ENCODE results near the gene RBPJ. TPM values are rescaled to one million over a fixed set of nuclear protein-coding genes. Genes with fewer than 3 reads are reported as not detected.
A peak's percentile ranks its signal among the peaks of the same experiment; 100 is the strongest.

Gene RBPJ
- total RNA-seq, 4 donors from 2014 or later, result 67.1 to 80.2 (median 76.5) TPM

DNA sequence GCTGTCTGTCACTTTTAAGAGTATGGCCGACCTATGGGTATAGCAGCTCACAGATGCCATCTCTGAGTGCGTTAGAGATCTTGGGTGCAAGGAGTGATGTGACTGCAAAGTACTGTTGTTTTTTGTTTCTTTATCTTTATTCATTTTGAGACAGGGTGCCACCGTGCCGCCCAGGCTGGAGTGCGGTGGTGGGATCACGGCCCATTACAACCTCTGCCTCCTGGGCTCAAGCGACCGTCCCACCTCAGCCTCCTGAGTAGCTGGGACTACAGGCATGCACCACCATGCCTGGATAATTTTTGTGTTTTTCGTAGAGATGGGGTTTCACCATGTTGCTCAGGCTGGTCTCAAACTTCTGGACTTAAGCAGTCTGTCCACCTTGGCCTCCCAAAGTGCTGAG lies 98.0 kb downstream of the RBPJ start:
- Histone ChIP-seq H3K36me3 (peaks cover 0 to 44% (median 0%) of the 10 kb centered on the region in 3 donors), H3K9me3 (no peaks in the 10 kb centered on the region), H3K4me1 (peaks cover 0 to 8% (median under 1%) of the 10 kb centered on the region in 4 donors), H3K27ac (no peak overlapping the region), H3K27me3 (no peaks in the 10 kb centered on the region), H3K4me3 (no peak overlapping the region)
- 94 to 98% methylated on average over 9 of the region's 9 CpGs for WGBS, 2 donors
- TF ChIP-seq POLR2A (IDR thresholded peaks at IDR 0.05) (no peak), EP300 (IDR thresholded peaks at IDR 0.05) (no peak)
- TF ChIP-seq, protein P1, sequence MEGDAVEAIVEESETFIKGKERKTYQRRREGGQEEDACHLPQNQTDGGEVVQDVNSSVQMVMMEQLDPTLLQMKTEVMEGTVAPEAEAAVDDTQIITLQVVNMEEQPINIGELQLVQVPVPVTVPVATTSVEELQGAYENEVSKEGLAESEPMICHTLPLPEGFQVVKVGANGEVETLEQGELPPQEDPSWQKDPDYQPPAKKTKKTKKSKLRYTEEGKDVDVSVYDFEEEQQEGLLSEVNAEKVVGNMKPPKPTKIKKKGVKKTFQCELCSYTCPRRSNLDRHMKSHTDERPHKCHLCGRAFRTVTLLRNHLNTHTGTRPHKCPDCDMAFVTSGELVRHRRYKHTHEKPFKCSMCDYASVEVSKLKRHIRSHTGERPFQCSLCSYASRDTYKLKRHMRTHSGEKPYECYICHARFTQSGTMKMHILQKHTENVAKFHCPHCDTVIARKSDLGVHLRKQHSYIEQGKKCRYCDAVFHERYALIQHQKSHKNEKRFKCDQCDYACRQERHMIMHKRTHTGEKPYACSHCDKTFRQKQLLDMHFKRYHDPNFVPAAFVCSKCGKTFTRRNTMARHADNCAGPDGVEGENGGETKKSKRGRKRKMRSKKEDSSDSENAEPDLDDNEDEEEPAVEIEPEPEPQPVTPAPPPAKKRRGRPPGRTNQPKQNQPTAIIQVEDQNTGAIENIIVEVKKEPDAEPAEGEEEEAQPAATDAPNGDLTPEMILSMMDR (IDR thresholded peaks at IDR 0.05), result no peak
- no peak for DNase-seq (ENCODE audit: low spot score in 2 of 2)

DNA sequence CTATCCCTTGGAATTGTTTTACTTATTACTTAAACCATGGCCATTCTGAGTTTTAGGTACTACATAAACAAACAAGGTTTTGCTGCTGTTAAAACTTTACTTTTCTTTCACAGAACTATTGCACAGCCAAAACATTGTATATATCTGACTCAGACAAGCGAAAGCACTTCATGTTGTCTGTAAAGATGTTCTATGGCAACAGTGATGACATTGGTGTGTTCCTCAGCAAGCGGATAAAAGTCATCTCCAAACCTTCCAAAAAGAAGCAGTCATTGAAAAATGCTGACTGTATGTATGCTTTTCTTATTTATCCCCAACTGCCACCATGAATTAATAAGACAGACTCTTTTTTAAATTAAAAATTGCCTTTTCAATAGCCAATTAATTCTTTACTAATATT lies 99.6 kb downstream of the RBPJ start:
- no peak overlapping the region for H3K27ac ChIP-seq

DNA sequence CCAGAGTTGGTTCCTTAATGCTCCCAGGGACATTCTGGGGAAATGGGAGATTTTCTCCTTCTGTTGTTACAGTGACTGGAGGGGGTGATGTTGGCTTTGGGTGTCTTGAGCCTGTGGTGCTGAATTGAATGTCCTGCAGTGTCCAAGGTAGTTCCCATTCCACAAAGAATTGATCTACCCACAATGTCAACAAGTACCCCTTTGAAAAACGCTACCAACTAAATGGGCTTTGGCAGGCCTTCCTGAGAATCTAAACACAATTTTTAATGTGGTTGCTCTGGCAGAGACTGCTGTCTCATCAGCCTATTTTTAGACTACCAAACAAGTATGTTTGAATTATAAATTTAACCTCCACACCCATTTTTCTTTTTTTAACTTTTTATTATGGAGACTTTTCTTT lies 100.1 kb downstream of the RBPJ start:
- Histone ChIP-seq H3K27me3 (no peaks in the 10 kb centered on the region), H3K4me1 (peaks cover 0 to 3% (median 0%) of the 10 kb centered on the region in 4 donors), H3K27ac (no peak overlapping the region), H3K36me3 (peaks cover 0 to 48% (median 7%) of the 10 kb centered on the region in 3 donors), H3K4me3 (no peak overlapping the region), H3K9me3 (no peaks in the 10 kb centered on the region)
- 21 to 49% methylated on average over 1 of the region's 1 CpG for WGBS, 2 donors
- TF ChIP-seq POLR2A (IDR thresholded peaks at IDR 0.05) (no peak), EP300 (IDR thresholded peaks at IDR 0.05) (no peak)
- TF ChIP-seq, protein P1 (IDR thresholded peaks at IDR 0.05), result no peak
- DNase-seq (ENCODE audit: low spot score in 2 of 2), result no peak

More for the DNA sequence above, 99.6 kb downstream of the RBPJ start:
- H3K4me3 ChIP-seq, result no peak overlapping the region
- peaks cover 0 to 50% (median 5%) of the 10 kb centered on the region in 3 donors for H3K36me3 ChIP-seq
- TF ChIP-seq, protein P1 (IDR thresholded peaks at IDR 0.05), result no peak
- no peak for TF ChIP-seq EP300 (IDR thresholded peaks at IDR 0.05)
- WGBS, 2 donors, result 96 to 98% methylated on average over 2 of the region's 2 CpGs
- H3K27me3 ChIP-seq, result no peaks in the 10 kb centered on the region
- H3K4me1 ChIP-seq, result peaks cover 0 to 3% (median 0%) of the 10 kb centered on the region in 4 donors
- H3K9me3 ChIP-seq, result no peaks in the 10 kb centered on the region
- DNase-seq (ENCODE audit: low spot score in 2 of 2), result no peak

DNA sequence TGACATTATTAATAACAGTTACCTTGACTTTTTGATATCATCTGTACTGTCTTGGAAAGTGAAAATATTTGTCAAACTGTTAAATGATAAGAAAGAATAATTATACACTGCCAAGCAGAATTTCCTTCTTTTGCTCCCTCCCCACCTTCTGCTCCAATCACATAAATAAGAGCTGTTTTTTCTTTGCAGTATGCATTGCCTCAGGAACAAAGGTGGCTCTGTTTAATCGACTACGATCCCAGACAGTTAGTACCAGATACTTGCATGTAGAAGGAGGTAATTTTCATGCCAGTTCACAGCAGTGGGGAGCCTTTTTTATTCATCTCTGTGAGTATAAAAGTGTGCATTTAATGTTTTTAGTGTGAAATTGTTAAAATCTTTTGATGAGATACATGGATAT lies 103.3 kb downstream of the RBPJ start:
- peaks cover 0 to 53% (median 7%) of the 10 kb centered on the region in 3 donors for H3K36me3 ChIP-seq
- 43 to 63% methylated on average over 2 of the region's 2 CpGs for whole genome bisulfite sequencing, 2 donors
- H3K9me3 ChIP-seq, result no peaks in the 10 kb centered on the region
- H3K27me3 ChIP-seq, result no peaks in the 10 kb centered on the region
- H3K27ac ChIP-seq, result no peak overlapping the region
- no peak for DNase-seq (ENCODE audit: low spot score in 2 of 2)
- TF ChIP-seq, protein P1 (IDR thresholded peaks at IDR 0.05), result no peak
- TF ChIP-seq EP300 (IDR thresholded peaks at IDR 0.05) (no peak), POLR2A (IDR thresholded peaks at IDR 0.05) (no peak)
- H3K4me3 ChIP-seq, result no peak overlapping the region
- H3K4me1 ChIP-seq, result peaks cover 0 to 3% (median 0%) of the 10 kb centered on the region in 4 donors

- no peak for DNase-seq (ENCODE audit: low spot score in 2 of 2)
- peaks cover 0 to 59% (median 7%) of the 10 kb centered on the region in 3 donors for H3K36me3 ChIP-seq
- H3K27ac ChIP-seq, result no peak overlapping the region
- no peak overlapping the region for H3K4me3 ChIP-seq
- no peaks in the 10 kb centered on the region for H3K9me3 ChIP-seq
- TF ChIP-seq EP300 (IDR thresholded peaks at IDR 0.05), result no peak
- TF ChIP-seq, protein P1 (IDR thresholded peaks at IDR 0.05), result peak in 1 of 5 experiments; percentile 5
- H3K4me1 ChIP-seq, result no peaks in the 10 kb centered on the region
- 96 to 98% methylated on average over 3 of the region's 3 CpGs for WGBS, 2 donors
- H3K27me3 ChIP-seq, result no peaks in the 10 kb centered on the region
Observed at GRCh38 chr4:26424838-26425237, 104.0 kb downstream of the RBPJ start.

Data from tibial nerve (tissue), 4 donors.